ENCODE results near the gene TMEM217.

TMEM217 gene

DNA sequence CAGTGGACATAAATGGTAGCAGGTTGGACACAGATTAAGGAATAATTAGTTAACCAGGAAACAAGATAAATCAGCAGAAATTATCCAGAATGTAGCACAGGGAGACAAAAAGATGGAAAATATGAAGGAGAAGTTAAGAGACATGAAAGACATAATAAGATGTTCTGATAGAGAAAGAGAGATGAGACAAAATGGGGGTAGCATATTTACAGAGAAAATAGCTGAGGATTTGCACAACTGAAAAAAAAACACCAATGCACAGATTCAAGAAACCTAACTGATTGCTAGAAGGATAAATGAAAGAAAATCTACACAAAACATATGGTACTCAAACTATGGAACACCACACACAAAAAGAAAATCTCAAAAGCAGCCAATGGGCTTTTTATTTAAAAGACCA, 35.0 kb downstream of the TMEM217 start:
- no peak for DNase-seq (ENCODE audit: low spot score)
- TF ChIP-seq, protein P1, sequence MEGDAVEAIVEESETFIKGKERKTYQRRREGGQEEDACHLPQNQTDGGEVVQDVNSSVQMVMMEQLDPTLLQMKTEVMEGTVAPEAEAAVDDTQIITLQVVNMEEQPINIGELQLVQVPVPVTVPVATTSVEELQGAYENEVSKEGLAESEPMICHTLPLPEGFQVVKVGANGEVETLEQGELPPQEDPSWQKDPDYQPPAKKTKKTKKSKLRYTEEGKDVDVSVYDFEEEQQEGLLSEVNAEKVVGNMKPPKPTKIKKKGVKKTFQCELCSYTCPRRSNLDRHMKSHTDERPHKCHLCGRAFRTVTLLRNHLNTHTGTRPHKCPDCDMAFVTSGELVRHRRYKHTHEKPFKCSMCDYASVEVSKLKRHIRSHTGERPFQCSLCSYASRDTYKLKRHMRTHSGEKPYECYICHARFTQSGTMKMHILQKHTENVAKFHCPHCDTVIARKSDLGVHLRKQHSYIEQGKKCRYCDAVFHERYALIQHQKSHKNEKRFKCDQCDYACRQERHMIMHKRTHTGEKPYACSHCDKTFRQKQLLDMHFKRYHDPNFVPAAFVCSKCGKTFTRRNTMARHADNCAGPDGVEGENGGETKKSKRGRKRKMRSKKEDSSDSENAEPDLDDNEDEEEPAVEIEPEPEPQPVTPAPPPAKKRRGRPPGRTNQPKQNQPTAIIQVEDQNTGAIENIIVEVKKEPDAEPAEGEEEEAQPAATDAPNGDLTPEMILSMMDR (IDR thresholded peaks at IDR 0.05; ENCODE audit: extremely low read depth, missing control alignments) = no peak

DNA sequence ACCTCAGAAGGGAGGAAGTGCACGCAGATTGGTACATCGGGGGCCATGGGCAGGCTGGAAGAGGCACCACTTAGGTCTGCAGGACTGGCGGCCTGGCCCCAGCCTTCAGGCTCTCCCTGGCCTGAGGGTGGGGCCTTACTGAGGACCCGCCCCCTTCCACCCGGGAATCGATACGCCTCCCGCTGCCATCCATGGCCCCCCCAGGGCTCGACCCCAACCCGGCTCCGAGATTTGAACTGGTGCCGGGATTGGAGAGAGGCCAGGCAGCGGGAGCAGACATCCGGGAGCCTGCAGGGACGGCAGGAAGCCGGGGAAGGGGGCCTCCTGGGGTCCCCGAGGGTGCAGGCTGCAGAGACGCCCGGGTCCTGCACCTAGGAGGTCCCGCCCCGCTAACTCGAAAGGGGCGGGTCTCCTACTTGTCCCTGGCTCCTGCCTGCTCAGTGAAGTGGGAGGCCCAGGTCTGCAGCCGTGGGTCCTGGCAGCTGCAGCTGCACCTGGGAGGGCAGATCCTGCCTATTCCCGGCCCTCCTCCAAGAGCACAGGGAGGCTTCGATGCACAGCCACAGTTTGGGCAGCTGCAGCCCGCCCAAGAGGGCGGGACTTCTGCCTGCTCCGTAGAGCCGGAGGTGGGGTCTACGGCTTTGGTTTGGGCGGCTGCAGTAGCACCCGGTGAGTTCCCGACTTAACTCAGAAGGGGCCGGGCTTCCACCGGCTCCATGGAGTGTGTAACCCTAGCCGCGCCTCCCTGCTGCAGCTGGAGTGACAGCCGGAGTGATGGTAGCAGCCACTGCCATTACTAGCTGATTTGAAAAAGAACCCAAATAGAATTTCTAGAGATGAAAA, 35.6 kb downstream of the TMEM217 start:
- TF ChIP-seq, protein P1 (IDR thresholded peaks at IDR 0.05; ENCODE audit: extremely low read depth, missing control alignments) = no peak
- DNase-seq (ENCODE audit: low spot score) = peak; percentile 83

DNA sequence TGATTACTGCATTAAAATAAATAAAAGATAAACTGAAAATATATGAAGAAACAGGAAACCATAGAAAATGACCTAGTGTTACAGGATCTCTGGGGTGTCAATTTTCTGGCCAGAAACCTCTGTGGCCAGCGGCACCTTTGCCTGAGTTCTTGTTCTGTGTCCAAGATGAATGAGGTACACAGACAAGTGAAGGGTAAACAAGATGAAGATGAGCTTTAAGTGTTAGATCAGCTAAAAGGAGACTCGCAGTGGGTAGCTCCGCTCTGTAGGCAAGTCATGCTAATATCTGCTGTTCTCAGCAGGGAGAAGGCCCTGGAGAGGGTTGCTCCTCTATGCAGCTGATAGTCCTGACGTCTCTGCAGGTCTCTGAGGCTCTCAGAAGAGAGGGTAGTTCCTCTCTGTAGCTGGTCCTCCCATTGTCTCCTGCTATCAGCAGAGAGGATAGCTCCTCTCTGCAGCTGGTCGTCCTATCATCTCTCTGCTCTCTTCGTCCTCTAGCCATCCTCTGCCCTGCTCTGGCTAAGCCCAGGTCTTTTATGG, 36.3 kb downstream of the TMEM217 start:
- TF ChIP-seq, protein P1 (IDR thresholded peaks at IDR 0.05; ENCODE audit: extremely low read depth, missing control alignments) = no peak
- DNase-seq (ENCODE audit: low spot score) = no peak

DNA sequence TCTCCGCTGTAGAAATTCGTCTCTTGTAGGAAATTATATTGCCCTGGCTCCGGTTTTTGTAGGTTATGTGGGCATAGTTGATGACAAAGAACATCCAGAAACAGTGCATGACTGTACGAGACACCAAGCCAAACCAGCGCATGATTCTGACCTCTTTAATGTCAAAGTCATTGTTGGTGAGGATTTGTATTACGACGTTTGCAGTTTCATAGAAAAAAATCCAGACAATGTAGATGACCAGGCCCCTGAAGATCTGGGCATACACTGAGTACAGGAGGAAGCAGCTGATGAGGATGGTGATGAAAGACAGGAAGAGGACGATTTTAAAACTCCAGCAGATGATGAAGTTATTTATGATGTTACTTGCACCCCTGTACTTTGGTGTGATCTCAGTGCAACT, 39.4 kb downstream of the TMEM217 start:
- no peak for DNase-seq (ENCODE audit: low spot score)
- TF ChIP-seq, protein P1 (IDR thresholded peaks at IDR 0.05; ENCODE audit: extremely low read depth, missing control alignments) = no peak

DNA sequence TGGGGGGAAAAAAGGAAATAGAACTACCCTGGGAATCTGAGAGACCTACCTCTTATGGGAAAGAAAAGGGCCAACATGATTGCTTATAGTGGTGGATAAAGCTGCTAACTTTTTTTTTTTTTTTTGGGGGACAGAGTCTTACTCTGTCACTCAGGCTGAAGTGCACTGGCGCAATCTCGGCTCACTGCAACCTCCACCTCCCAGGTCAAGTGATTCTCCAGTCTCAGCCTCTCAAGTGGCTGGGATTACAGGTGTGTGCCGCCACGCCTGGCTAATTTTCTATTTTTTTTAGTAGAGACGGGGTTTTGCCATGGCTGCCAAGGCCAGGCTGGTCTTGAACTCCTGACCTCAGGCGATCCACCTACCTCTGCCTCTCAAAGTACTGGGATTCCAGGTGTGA, 39.9 kb downstream of the TMEM217 start:
- no peak for DNase-seq (ENCODE audit: low spot score)
- TF ChIP-seq, protein P1 (IDR thresholded peaks at IDR 0.05; ENCODE audit: extremely low read depth, missing control alignments) = no peak

DNA sequence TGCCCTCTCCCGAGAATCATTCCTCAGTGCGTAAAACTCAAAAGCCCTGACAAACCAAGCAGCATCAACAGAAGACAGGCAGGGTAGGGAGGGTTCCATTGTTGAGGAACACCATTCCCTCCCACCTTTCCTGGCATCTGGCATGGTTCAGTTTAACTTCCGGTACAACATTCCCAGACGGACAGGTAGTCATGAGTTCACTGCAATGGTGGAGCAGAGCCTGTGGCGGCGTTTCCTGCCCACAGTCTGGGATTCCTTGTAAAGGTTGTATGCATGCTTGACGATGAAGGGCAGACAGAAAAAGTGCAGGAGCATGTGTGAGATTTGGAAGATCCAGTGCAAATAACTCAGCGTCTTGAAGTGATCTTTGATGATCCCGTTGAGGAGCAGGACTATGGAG, 45.7 kb downstream of the TMEM217 start:
- TF ChIP-seq, protein P1 (IDR thresholded peaks at IDR 0.05; ENCODE audit: extremely low read depth, missing control alignments) = no peak
- no peak for DNase-seq (ENCODE audit: low spot score)

DNA sequence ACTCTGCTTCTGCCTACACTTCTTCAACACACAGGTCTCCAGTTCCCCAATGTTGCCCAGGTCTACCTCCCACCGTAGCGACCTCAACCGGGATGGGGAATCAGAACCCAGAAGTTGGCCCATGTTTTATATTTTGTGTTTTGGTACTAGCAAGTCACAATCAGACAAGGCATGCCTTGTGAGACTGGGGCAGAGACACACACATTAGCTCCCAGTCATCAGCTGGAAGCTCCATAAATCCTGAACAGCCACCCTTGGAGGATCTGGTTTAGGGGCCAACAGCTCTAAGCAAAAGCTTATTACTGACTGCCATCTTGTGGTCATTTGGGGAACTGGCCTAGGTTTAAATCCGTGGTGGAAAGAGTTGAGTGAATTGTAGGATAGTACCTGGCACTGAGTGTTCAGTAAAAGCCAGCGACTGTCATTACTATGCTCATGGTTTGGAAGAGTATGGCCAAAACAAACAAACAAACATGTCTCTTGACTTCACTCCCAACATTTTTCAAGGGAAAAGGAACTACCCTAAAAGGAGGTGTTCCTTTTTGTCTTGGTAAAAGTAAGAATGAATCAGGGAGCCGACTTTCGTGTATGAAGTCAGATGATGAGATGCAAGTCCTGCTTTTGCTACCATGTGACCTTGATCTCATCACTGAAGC, 47.5 kb downstream of the TMEM217 start:
- DNase-seq (ENCODE audit: low spot score) = peak; percentile 67
- TF ChIP-seq, protein P1 (IDR thresholded peaks at IDR 0.05; ENCODE audit: extremely low read depth, missing control alignments) = peak; percentile 63
